HepG2 (cell line): ENCODE data around the gene HRC. TPM values are rescaled to one million over a fixed set of nuclear protein-coding genes. Genes with fewer than 3 reads are reported as not detected.

Experiments used
- AGO2 ChIP-seq: fragments of 200-400 bp; formaldehyde crosslinking; optimal IDR thresholded peaks from 2 replicates; pipeline ENCODE3; 2017; ENCODE audit warnings: mild to moderate bottlenecking, low read depth, low read length, moderate library complexity
- CC2D1A ChIP-seq: sonication (generic); formaldehyde crosslinking; IDR thresholded peaks from 2 replicates; pipeline ENCODE4 v1.8.1; 2023; ENCODE audit warnings: mild to moderate bottlenecking, missing genetic modification reagents
- CHCHD3 ChIP-seq: sonication (generic); formaldehyde crosslinking; IDR thresholded peaks from 2 replicates; pipeline ENCODE4 v1.8.0; 2022; ENCODE audit warnings: mild to moderate bottlenecking, missing genetic modification reagents, moderate library complexity
- DMAP1 ChIP-seq: IDR thresholded peaks from 2 replicates; pipeline ENCODE4 v1.6.1; 2016
- EEA1 ChIP-seq: sonication (generic); formaldehyde crosslinking; IDR thresholded peaks from 2 replicates; pipeline ENCODE4 v1.5.1; 2020; ENCODE audit warnings: mild to moderate bottlenecking, missing genetic modification reagents, borderline replicate concordance
- HOMEZ ChIP-seq: IDR thresholded peaks from 2 replicates; pipeline ENCODE4 v1.6.1; 2016; ENCODE audit warnings: low read depth
- HOXD1 ChIP-seq: sonication (generic); formaldehyde crosslinking; IDR thresholded peaks from 2 replicates; pipeline ENCODE4 v1.5.0; 2020; ENCODE audit warnings: missing genetic modification reagents
- MXD4 ChIP-seq: IDR thresholded peaks from 2 replicates; pipeline ENCODE4 v1.6.1; 2016; ENCODE audit warnings: mild to moderate bottlenecking, missing biosample characterization, missing genetic modification reagents
- MZF1 ChIP-seq: sonication (generic); formaldehyde crosslinking; IDR thresholded peaks from 2 replicates; pipeline ENCODE4 v1.8.1; 2023; ENCODE audit warnings: mild to moderate bottlenecking, missing genetic modification reagents, borderline replicate concordance
- NFAT5 ChIP-seq: sonication (generic); formaldehyde crosslinking; IDR thresholded peaks from 2 replicates; pipeline ENCODE4 v1.4.0; 2020; ENCODE audit warnings: missing genetic modification reagents
- PBX3 ChIP-seq: sonication (generic); formaldehyde crosslinking; IDR thresholded peaks from 2 replicates; pipeline ENCODE4 v1.8.1; 2023; ENCODE audit warnings: missing genetic modification reagents, inconsistent platforms, borderline replicate concordance
- ZMAT5 ChIP-seq: sonication (generic); formaldehyde crosslinking; IDR thresholded peaks from 2 replicates; pipeline ENCODE4 v1.5.0; 2020; ENCODE audit warnings: mild to moderate bottlenecking, low read depth, missing genetic modification reagents, borderline replicate concordance
- polyA plus RNA-seq, 8 experiments: library from polyadenylated mRNA; depleted of rRNA in 3 of 8; stranded (reverse) in 7 of 8; unstranded in 1 of 8; fragments of >200 nt; fragmentation: Illumina TruSeq in 4 of 8; extraction: Trizol in 4 of 8; gene quantifications; 2 replicates each; pipeline versions ENCODE4 v1.2.1 to v1.2.3, GENCODE V29; 2011 to 2016; ENCODE audit warnings: low read depth in 4 of 8, missing spikeins in 1 of 8, mixed read lengths in 1 of 8; ENCODE audit not compliant: insufficient read depth in 1 of 8
- total RNA-seq, 5 experiments: library from RNA; depleted of rRNA; stranded (reverse); fragments of >200 nt; fragmentation: Illumina TruSeq; extraction: Trizol; gene quantifications; 2 replicates each; pipeline ENCODE4 v1.2.3, GENCODE V29; 2016; ENCODE audit warnings: low read depth in 1 of 5
- TF ChIP-seq, protein P1 (sequence below): sonication (generic); formaldehyde crosslinking; IDR thresholded peaks from 2 replicates; pipeline ENCODE4 v1.4.0; 2020; ENCODE audit warnings: missing genetic modification reagents
- TF ChIP-seq, protein P2 (sequence below): IDR thresholded peaks from 2 replicates; pipeline ENCODE4 v1.6.1; 2016; ENCODE audit warnings: missing genetic modification reagents, missing compliant biosample characterization
- TF ChIP-seq, protein P3 (sequence below): sonication (generic); formaldehyde crosslinking; IDR thresholded peaks from 2 replicates; pipeline ENCODE4 v1.5.1; 2020; ENCODE audit warnings: missing genetic modification reagents, mild to moderate bottlenecking, borderline replicate concordance

HRC gene
- total and polyA plus RNA-seq, 2 of the 13 experiments (the other 11 are each of a cell fraction or from before 2014, with no cell fraction given) = 3.6 to 15.4 TPM

DNA sequence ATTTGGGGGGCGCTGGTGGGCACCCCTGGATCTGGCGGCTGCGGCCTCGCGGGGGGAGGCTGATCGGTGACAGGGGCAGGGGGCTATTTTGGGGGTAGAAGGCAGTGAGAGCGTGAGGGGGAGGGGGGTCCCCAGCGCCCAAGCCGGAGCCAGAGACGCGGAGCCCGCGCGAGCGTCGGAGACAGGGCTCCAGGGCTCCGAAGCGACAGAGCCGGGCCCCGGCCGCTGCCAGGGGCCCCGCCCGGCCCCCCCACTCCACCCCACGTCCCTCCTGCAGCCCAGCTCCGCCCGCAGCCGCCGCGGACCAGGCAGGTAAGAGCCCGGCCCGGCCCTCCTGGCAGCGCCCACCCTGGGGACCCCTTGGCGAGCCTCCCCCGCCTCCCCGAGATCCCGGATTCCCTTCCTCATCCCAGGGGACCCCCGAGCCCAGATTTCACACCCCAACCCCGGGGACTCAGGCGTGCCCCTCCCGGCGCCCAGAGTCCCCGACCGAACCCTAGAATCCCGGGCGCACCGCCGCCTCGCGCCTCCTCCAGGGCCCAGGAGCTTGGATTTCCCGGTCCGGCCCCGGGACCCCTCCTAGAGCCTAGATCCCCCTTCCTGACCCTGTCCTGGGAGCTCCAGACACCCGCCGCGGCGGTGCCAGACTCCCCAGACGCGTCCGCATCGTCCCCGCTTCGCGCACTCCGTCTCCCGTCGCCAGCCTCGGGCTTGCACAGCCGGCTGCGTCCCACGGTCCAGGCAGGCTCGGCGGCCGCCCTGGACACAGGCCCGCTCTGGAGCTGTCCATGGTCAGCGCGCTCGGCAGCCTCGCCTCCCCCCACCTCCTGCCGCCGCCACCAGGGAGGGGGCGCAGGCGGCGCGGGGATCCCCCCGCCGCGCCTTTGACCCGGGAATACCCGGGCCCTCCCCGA lies 35.5 kb downstream of the HRC start, which contains the start of gene PPFIA3 (continued):
- no peak for TF ChIP-seq NFAT5 (CRISPR knock-in tag)
- TF ChIP-seq EEA1 (CRISPR knock-in tag) = no peak
- peak; percentile 65; the same call in 1 of the 2 replicates for TF ChIP-seq MXD4 (CRISPR knock-in tag)
- TF ChIP-seq CHCHD3 = 0 out of 2 replicates have a peak, but pooled peaks have one; percentile 51
- TF ChIP-seq, protein P1, sequence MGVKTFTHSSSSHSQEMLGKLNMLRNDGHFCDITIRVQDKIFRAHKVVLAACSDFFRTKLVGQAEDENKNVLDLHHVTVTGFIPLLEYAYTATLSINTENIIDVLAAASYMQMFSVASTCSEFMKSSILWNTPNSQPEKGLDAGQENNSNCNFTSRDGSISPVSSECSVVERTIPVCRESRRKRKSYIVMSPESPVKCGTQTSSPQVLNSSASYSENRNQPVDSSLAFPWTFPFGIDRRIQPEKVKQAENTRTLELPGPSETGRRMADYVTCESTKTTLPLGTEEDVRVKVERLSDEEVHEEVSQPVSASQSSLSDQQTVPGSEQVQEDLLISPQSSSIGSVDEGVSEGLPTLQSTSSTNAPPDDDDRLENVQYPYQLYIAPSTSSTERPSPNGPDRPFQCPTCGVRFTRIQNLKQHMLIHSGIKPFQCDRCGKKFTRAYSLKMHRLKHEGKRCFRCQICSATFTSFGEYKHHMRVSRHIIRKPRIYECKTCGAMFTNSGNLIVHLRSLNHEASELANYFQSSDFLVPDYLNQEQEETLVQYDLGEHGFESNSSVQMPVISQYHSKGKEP = peak; percentile 95
- TF ChIP-seq HOMEZ (CRISPR knock-in tag) = 0 out of 2 replicates have a peak, but pooled peaks have one; percentile 25
- peak; percentile 80; the same call in 1 of the 2 replicates for TF ChIP-seq HOXD1 (CRISPR knock-in tag)
- TF ChIP-seq, protein P2, sequence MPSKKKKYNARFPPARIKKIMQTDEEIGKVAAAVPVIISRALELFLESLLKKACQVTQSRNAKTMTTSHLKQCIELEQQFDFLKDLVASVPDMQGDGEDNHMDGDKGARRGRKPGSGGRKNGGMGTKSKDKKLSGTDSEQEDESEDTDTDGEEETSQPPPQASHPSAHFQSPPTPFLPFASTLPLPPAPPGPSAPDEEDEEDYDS = no peak
- TF ChIP-seq CC2D1A (CRISPR knock-in tag) = no peak
- no peak for TF ChIP-seq ZMAT5 (CRISPR knock-in tag)
- no peak; the same call in 1 of the 2 replicates for TF ChIP-seq DMAP1 (CRISPR knock-in tag)
- 0 out of 2 replicates have a peak, but pooled peaks have one; percentile 44 for TF ChIP-seq PBX3 (CRISPR knock-in tag)
- TF ChIP-seq, protein P3, sequence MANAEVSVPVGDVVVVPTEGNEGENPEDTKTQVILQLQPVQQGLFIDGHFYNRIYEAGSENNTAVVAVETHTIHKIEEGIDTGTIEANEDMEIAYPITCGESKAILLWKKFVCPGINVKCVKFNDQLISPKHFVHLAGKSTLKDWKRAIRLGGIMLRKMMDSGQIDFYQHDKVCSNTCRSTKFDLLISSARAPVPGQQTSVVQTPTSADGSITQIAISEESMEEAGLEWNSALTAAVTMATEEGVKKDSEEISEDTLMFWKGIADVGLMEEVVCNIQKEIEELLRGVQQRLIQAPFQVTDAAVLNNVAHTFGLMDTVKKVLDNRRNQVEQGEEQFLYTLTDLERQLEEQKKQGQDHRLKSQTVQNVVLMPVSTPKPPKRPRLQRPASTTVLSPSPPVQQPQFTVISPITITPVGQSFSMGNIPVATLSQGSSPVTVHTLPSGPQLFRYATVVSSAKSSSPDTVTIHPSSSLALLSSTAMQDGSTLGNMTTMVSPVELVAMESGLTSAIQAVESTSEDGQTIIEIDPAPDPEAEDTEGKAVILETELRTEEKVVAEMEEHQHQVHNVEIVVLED = no peak
- no peak for TF ChIP-seq AGO2
- no peak for TF ChIP-seq MZF1 (CRISPR knock-in tag)
